ENCODE measurements around the gene SPATA2L.

Gene SPATA2L

GRCh38 chr16:89701425-89702406 lies at the start of gene SPATA2L:
TSS of gene SPATA2L (minus strand) at chr16:89701705. CDS start at chr16:89701232, 473 bp downstream.
- H3K4me3 Mint-ChIP-seq: peak within 1 kb of the TSS; percentile 87
- no peaks in the 10 kb centered on the region for H3K27me3 Mint-ChIP-seq
- no peaks in the 10 kb centered on the region for H3K36me3 Mint-ChIP-seq
- H3K9me3 Mint-ChIP-seq: no peaks in the 10 kb centered on the region
- H3K4me1 Mint-ChIP-seq: peaks cover 13% of the 10 kb centered on the region
- ATAC-seq (ENCODE audit: low read depth): peak; percentile 71
- peak; percentile 97 for DNase-seq (ENCODE audit: low spot score in 2 of 2)
- H3K27ac Mint-ChIP-seq: peak within 1 kb of the TSS; percentile 86

GRCh38 chr16:89749637-89750036 lies 48.1 kb upstream of the SPATA2L start:
- ATAC-seq (ENCODE audit: low read depth) (peak; percentile 64), DNase-seq (ENCODE audit: low spot score in 2 of 2) (no peak)
- Mint-ChIP-seq H3K4me3 (no peak overlapping the region), H3K4me1 (peaks cover 6% of the 10 kb centered on the region), H3K27ac (peak overlapping the region; percentile 30), H3K27me3 (no peaks in the 10 kb centered on the region), H3K36me3 (peaks cover 5% of the 10 kb centered on the region), H3K9me3 (no peaks in the 10 kb centered on the region)

GRCh38 chr16:89748921-89749320 lies 47.4 kb upstream of the SPATA2L start:
- Mint-ChIP-seq H3K27me3 (no peaks in the 10 kb centered on the region), H3K36me3 (peaks cover 5% of the 10 kb centered on the region), H3K9me3 (no peaks in the 10 kb centered on the region), H3K4me1 (peaks cover 4% of the 10 kb centered on the region), H3K27ac (no peak overlapping the region), H3K4me3 (no peak overlapping the region)
- no peak for ATAC-seq (ENCODE audit: low read depth)
- DNase-seq (ENCODE audit: low spot score in 2 of 2): no peak

GRCh38 chr16:89748076-89748475 lies 46.6 kb upstream of the SPATA2L start:
- Mint-ChIP-seq H3K27ac (no peak overlapping the region), H3K27me3 (no peaks in the 10 kb centered on the region), H3K36me3 (peaks cover 5% of the 10 kb centered on the region), H3K9me3 (no peaks in the 10 kb centered on the region), H3K4me3 (no peak overlapping the region), H3K4me1 (peaks cover 4% of the 10 kb centered on the region)
- DNase-seq (ENCODE audit: low spot score in 2 of 2) (no peak), ATAC-seq (ENCODE audit: low read depth) (no peak)

GRCh38 chr16:89746043-89746442 lies 44.5 kb upstream of the SPATA2L start:
- Mint-ChIP-seq H3K36me3 (peaks cover 5% of the 10 kb centered on the region), H3K27ac (no peak overlapping the region), H3K4me3 (no peak overlapping the region), H3K4me1 (peaks cover 7% of the 10 kb centered on the region), H3K9me3 (no peaks in the 10 kb centered on the region), H3K27me3 (no peaks in the 10 kb centered on the region)
- ATAC-seq (ENCODE audit: low read depth): no peak
- no peak for DNase-seq (ENCODE audit: low spot score in 2 of 2)

- peaks cover 5% of the 10 kb centered on the region for H3K36me3 Mint-ChIP-seq
- peaks cover 6% of the 10 kb centered on the region for H3K4me1 Mint-ChIP-seq
- no peak overlapping the region for H3K27ac Mint-ChIP-seq
Measured at GRCh38 chr16:89744813-89745212, 43.3 kb upstream of the SPATA2L start.

GRCh38 chr16:89742948-89743347 lies 41.4 kb upstream of the SPATA2L start:
- Mint-ChIP-seq H3K27ac (peak overlapping the region; percentile 20), H3K9me3 (no peaks in the 10 kb centered on the region), H3K4me1 (peaks cover 3% of the 10 kb centered on the region), H3K36me3 (peaks cover 5% of the 10 kb centered on the region), H3K27me3 (no peaks in the 10 kb centered on the region), H3K4me3 (no peak overlapping the region)
- no peak for DNase-seq (ENCODE audit: low spot score in 2 of 2)
- no peak for ATAC-seq (ENCODE audit: low read depth)

More at GRCh38 chr16:89744813-89745212, 43.3 kb upstream of the SPATA2L start:
- Mint-ChIP-seq H3K9me3 (no peaks in the 10 kb centered on the region), H3K27me3 (no peaks in the 10 kb centered on the region), H3K4me3 (no peak overlapping the region)
- ATAC-seq (ENCODE audit: low read depth) (no peak), DNase-seq (ENCODE audit: low spot score in 2 of 2) (no peak)

GRCh38 chr16:89741342-89742014 lies 40.0 kb upstream of the SPATA2L start:
- ATAC-seq (ENCODE audit: low read depth) (peak; percentile 67), DNase-seq (ENCODE audit: low spot score in 2 of 2) (no peak)
- H3K36me3 Mint-ChIP-seq: peaks cover 12% of the 10 kb centered on the region
- H3K27me3 Mint-ChIP-seq: no peaks in the 10 kb centered on the region
- H3K27ac Mint-ChIP-seq: peak overlapping the region; percentile 41
- no peaks in the 10 kb centered on the region for H3K9me3 Mint-ChIP-seq
- peaks cover 6% of the 10 kb centered on the region for H3K4me1 Mint-ChIP-seq
- no peak overlapping the region for H3K4me3 Mint-ChIP-seq

GRCh38 chr16:89739383-89739782 lies 37.9 kb upstream of the SPATA2L start:
- Mint-ChIP-seq H3K9me3 (no peaks in the 10 kb centered on the region), H3K4me3 (no peak overlapping the region), H3K4me1 (peaks cover 8% of the 10 kb centered on the region), H3K27ac (no peak overlapping the region), H3K27me3 (no peaks in the 10 kb centered on the region), H3K36me3 (peaks cover 14% of the 10 kb centered on the region)
- no peak for ATAC-seq (ENCODE audit: low read depth)
- DNase-seq (ENCODE audit: low spot score in 2 of 2): no peak

GRCh38 chr16:89738538-89739317 lies 37.2 kb upstream of the SPATA2L start:
- H3K9me3 Mint-ChIP-seq: no peaks in the 10 kb centered on the region

GRCh38 chr16:89738072-89738377 lies 36.5 kb upstream of the SPATA2L start:
- H3K9me3 Mint-ChIP-seq: no peaks in the 10 kb centered on the region
- H3K36me3 Mint-ChIP-seq: peaks cover 17% of the 10 kb centered on the region
- H3K27ac Mint-ChIP-seq: peak overlapping the region; percentile 28
- ATAC-seq (ENCODE audit: low read depth) (no peak), DNase-seq (ENCODE audit: low spot score in 2 of 2) (no peak)
- H3K4me3 Mint-ChIP-seq: no peak overlapping the region
- no peaks in the 10 kb centered on the region for H3K27me3 Mint-ChIP-seq
- peaks cover 8% of the 10 kb centered on the region for H3K4me1 Mint-ChIP-seq

More at GRCh38 chr16:89738538-89739317, 37.2 kb upstream of the SPATA2L start:
- peak overlapping the region; percentile 28 for H3K27ac Mint-ChIP-seq
- H3K36me3 Mint-ChIP-seq: peaks cover 14% of the 10 kb centered on the region
- no peak overlapping the region for H3K4me3 Mint-ChIP-seq
- ATAC-seq (ENCODE audit: low read depth): no peak
- peaks cover 8% of the 10 kb centered on the region for H3K4me1 Mint-ChIP-seq
- no peaks in the 10 kb centered on the region for H3K27me3 Mint-ChIP-seq
- no peak for DNase-seq (ENCODE audit: low spot score in 2 of 2)

- Mint-ChIP-seq H3K4me3 (no peak overlapping the region), H3K36me3 (peaks cover 21% of the 10 kb centered on the region)
Measured at GRCh38 chr16:89737341-89738071, 36.0 kb upstream of the SPATA2L start.

GRCh38 chr16:89736554-89736953 lies 35.0 kb upstream of the SPATA2L start:
- no peak overlapping the region for H3K27ac Mint-ChIP-seq
- no peak overlapping the region for H3K4me3 Mint-ChIP-seq
- H3K27me3 Mint-ChIP-seq: no peaks in the 10 kb centered on the region
- H3K4me1 Mint-ChIP-seq: peaks cover 16% of the 10 kb centered on the region
- DNase-seq (ENCODE audit: low spot score in 2 of 2): no peak
- no peaks in the 10 kb centered on the region for H3K9me3 Mint-ChIP-seq
- ATAC-seq (ENCODE audit: low read depth): no peak
- H3K36me3 Mint-ChIP-seq: peaks cover 26% of the 10 kb centered on the region

More at GRCh38 chr16:89737341-89738071, 36.0 kb upstream of the SPATA2L start:
- H3K27me3 Mint-ChIP-seq: no peaks in the 10 kb centered on the region
- peaks cover 12% of the 10 kb centered on the region for H3K4me1 Mint-ChIP-seq
- ATAC-seq (ENCODE audit: low read depth) (peak; percentile 17), DNase-seq (ENCODE audit: low spot score in 2 of 2) (no peak)
- no peak overlapping the region for H3K27ac Mint-ChIP-seq
- H3K9me3 Mint-ChIP-seq: no peaks in the 10 kb centered on the region

All from memory B cell (primary cell).